Measurements from ENCODE around the gene PMM2. TPM values are rescaled to one million over a fixed set of nuclear protein-coding genes. Genes with fewer than 3 reads are reported as not detected.
"Not testable (repeated sequence)": the region's sequence is repeated elsewhere in the genome, so short reads cannot be mapped to it uniquely, and the experiment has no call there.

PMM2 gene
- total RNA-seq, 1 experiment from 2014 or later = 53.3 TPM

- TF ChIP-seq SP1 (IDR thresholded peaks at IDR 0.05; ENCODE audit: low read depth) = no peak
Observed at GRCh38 chr16:8874388-8874787, 76.7 kb downstream of the PMM2 start.

GRCh38 chr16:8875317-8875716, 77.7 kb downstream of the PMM2 start:
- intact Hi-C loops (cut with micrococcal nuclease); POLR2A ChIA-PET; H3K79me2 ChIP-seq (ENCODE audit: insufficient read depth, low read length); BruUV-seq (replicated peaks); ATAC-seq; RAD21 ChIA-PET (ENCODE audit: low non-redundant PET in 1 of 2, low total read pairs in 2 of 2, uncharacterized antibody in 2 of 2, unreplicated experiment in 2 of 2); H3K9ac ChIP-seq (ENCODE audit: low read length); H3K9me3 ChIP-seq (ENCODE audit: control insufficient read depth in 1 of 2, insufficient read depth in 1 of 2, low read depth in 1 of 2, low read length in 2 of 2); H4K20me1 ChIP-seq (ENCODE audit: insufficient read depth); H3K27ac ChIP-seq (ENCODE audit: low read depth, low read length); H3K9me2 ChIP-seq (ENCODE audit: insufficient read depth); H3K36me3 ChIP-seq (ENCODE audit: control insufficient read depth in 1 of 2, insufficient read depth in 2 of 2, low read length in 2 of 2); H2AFZ ChIP-seq (ENCODE audit: low read depth, low read length, poor library complexity, severe bottlenecking); H3K27me3 ChIP-seq (ENCODE audit: insufficient read depth, low read length); H3K4me2 ChIP-seq (ENCODE audit: low read length); H3K4me3 ChIP-seq (replicated peaks in 1 of 2; ENCODE audit: low read depth in 1 of 2, low read length in 2 of 2); CTCF ChIA-PET; DNase-seq (ENCODE audit: low read depth, low spot score): not testable (repeated sequence)
- peaks cover 18 to 34% of the 10 kb centered on the region in 2 experiments for H3K4me1 ChIP-seq (ENCODE audit: control insufficient read depth in 1 of 2, insufficient read depth in 2 of 2, low read length in 2 of 2)

More at GRCh38 chr16:8874388-8874787, 76.7 kb downstream of the PMM2 start:
- no peak overlapping the region for H3K27ac ChIP-seq (ENCODE audit: low read depth, low read length)
- no peaks in the 10 kb centered on the region for H3K79me2 ChIP-seq (ENCODE audit: insufficient read depth, low read length)
- H2AFZ ChIP-seq (ENCODE audit: low read depth, low read length, poor library complexity, severe bottlenecking) = no peak overlapping the region
- no peak overlapping the region for H3K4me2 ChIP-seq (ENCODE audit: low read length)
- intact Hi-C loops (cut with micrococcal nuclease) = no loop called here
- H3K4me3 ChIP-seq (replicated peaks in 1 of 2; ENCODE audit: low read depth in 1 of 2, low read length in 2 of 2) = no peak overlapping the region
- H3K27me3 ChIP-seq (ENCODE audit: insufficient read depth, low read length) = no peaks in the 10 kb centered on the region
- ChIA-PET RAD21 (ENCODE audit: low non-redundant PET in 1 of 2, low total read pairs in 2 of 2, uncharacterized antibody in 2 of 2, unreplicated experiment in 2 of 2) (no interaction called here), CTCF (interaction anchor here (1.2 kb wide), 1 partner anchor 9 kb away, joined by 5 read pairs; no protein-coding TSS in a partner anchor), POLR2A (interaction anchor here (0.6 to 1.2 kb wide), 3 partner anchors 9 to 1088 kb away, joined by 3 to 5 read pairs (median 3); no protein-coding TSS in a partner anchor)
- no peaks in the 10 kb centered on the region for H4K20me1 ChIP-seq (ENCODE audit: insufficient read depth)
- H3K36me3 ChIP-seq (ENCODE audit: control insufficient read depth in 1 of 2, insufficient read depth in 2 of 2, low read length in 2 of 2) = no peaks in the 10 kb centered on the region
- H3K9ac ChIP-seq (ENCODE audit: low read length) = no peak overlapping the region
- BruUV-seq (replicated peaks) = no TSS peak
- ATAC-seq (no peak), DNase-seq (ENCODE audit: low read depth, low spot score) (no peak)
- no peaks in the 10 kb centered on the region for H3K9me3 ChIP-seq (ENCODE audit: control insufficient read depth in 1 of 2, insufficient read depth in 1 of 2, low read depth in 1 of 2, low read length in 2 of 2)
- no peaks in the 10 kb centered on the region for H3K9me2 ChIP-seq (ENCODE audit: insufficient read depth)
- peaks cover 27 to 38% of the 10 kb centered on the region in 2 experiments for H3K4me1 ChIP-seq (ENCODE audit: control insufficient read depth in 1 of 2, insufficient read depth in 2 of 2, low read length in 2 of 2)

- TF ChIP-seq EZH2 (IDR thresholded peaks at IDR 0.05) (no peak), JUND (IDR thresholded peaks at IDR 0.05) (no peak), EZH2phosphoT487 (IDR thresholded peaks at IDR 0.05; ENCODE audit: borderline replicate concordance) (no peak), SIN3A (IDR thresholded peaks at IDR 0.05; ENCODE audit: low read depth) (no peak), FOSL1 (IDR thresholded peaks at IDR 0.05; ENCODE audit: low read depth) (no peak), POLR2A (IDR thresholded peaks at IDR 0.05; ENCODE audit: borderline replicate concordance, extremely low read depth, insufficient read depth, insufficient read length) (no peak), TCF7L2 (IDR thresholded peaks at IDR 0.05; ENCODE audit: borderline replicate concordance, extremely low read depth, insufficient read depth, insufficient read length) (no peak), CBX3 (IDR thresholded peaks at IDR 0.05; ENCODE audit: low read depth) (no peak), ELF1 (IDR thresholded peaks at IDR 0.05; ENCODE audit: borderline replicate concordance, low read depth) (no peak), SP1 (IDR thresholded peaks at IDR 0.05; ENCODE audit: low read depth) (no peak)
- TF ChIP-seq, protein P1, sequence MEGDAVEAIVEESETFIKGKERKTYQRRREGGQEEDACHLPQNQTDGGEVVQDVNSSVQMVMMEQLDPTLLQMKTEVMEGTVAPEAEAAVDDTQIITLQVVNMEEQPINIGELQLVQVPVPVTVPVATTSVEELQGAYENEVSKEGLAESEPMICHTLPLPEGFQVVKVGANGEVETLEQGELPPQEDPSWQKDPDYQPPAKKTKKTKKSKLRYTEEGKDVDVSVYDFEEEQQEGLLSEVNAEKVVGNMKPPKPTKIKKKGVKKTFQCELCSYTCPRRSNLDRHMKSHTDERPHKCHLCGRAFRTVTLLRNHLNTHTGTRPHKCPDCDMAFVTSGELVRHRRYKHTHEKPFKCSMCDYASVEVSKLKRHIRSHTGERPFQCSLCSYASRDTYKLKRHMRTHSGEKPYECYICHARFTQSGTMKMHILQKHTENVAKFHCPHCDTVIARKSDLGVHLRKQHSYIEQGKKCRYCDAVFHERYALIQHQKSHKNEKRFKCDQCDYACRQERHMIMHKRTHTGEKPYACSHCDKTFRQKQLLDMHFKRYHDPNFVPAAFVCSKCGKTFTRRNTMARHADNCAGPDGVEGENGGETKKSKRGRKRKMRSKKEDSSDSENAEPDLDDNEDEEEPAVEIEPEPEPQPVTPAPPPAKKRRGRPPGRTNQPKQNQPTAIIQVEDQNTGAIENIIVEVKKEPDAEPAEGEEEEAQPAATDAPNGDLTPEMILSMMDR (IDR thresholded peaks at IDR 0.05 in 2 of 3, conservative IDR thresholded peaks at IDR 0.05 in 1 of 3; ENCODE audit: borderline replicate concordance in 1 of 3, insufficient read depth in 1 of 3, low read depth in 2 of 3, low read length in 2 of 3) = no peak
- H2AFZ ChIP-seq (ENCODE audit: low read depth, low read length, poor library complexity, severe bottlenecking) = no peak overlapping the region
- peak; percentile 2; the same call in 1 of the 2 replicates for ATAC-seq
- ChIA-PET POLR2A (no interaction called here), CTCF (interaction anchor here (0.9 to 4.3 kb wide), 2 partner anchors 8 to 131 kb away, joined by 3 to 38 read pairs; partner anchors contain the start of gene CARHSP1), RAD21 (ENCODE audit: low non-redundant PET in 1 of 2, low total read pairs in 2 of 2, uncharacterized antibody in 2 of 2, unreplicated experiment in 2 of 2) (no interaction called here)
- H3K9me3 ChIP-seq (ENCODE audit: control insufficient read depth in 1 of 2, insufficient read depth in 1 of 2, low read depth in 1 of 2, low read length in 2 of 2) = no peaks in the 10 kb centered on the region
- no peaks in the 10 kb centered on the region for H3K36me3 ChIP-seq (ENCODE audit: control insufficient read depth in 1 of 2, insufficient read depth in 2 of 2, low read length in 2 of 2)
- no peaks in the 10 kb centered on the region for H3K9me2 ChIP-seq (ENCODE audit: insufficient read depth)
- H3K9ac ChIP-seq (ENCODE audit: low read length) = no peak overlapping the region
- H3K27ac ChIP-seq (ENCODE audit: low read depth, low read length) = no peak overlapping the region
- BruUV-seq (replicated peaks) = no TSS peak
- H3K79me2 ChIP-seq (ENCODE audit: insufficient read depth, low read length) = no peaks in the 10 kb centered on the region
- H4K20me1 ChIP-seq (ENCODE audit: insufficient read depth) = no peaks in the 10 kb centered on the region
- intact Hi-C loops (cut with micrococcal nuclease) = no loop called here
- DNase-seq (ENCODE audit: low read depth, low spot score) = no peak
- peaks cover 8 to 22% of the 10 kb centered on the region in 2 experiments for H3K4me1 ChIP-seq (ENCODE audit: control insufficient read depth in 1 of 2, insufficient read depth in 2 of 2, low read length in 2 of 2)
- H3K27me3 ChIP-seq (ENCODE audit: insufficient read depth, low read length) = no peaks in the 10 kb centered on the region
- H3K4me3 ChIP-seq (replicated peaks in 1 of 2; ENCODE audit: low read depth in 1 of 2, low read length in 2 of 2) = no peak overlapping the region
- H3K4me2 ChIP-seq (ENCODE audit: low read length) = peak overlapping the region; percentile 48
Observed at GRCh38 chr16:8877894-8878522, 80.4 kb downstream of the PMM2 start.

Data from HCT116 (cell line).